Amniotic stem cell (primary cell): ENCODE results near the gene TPX2.
A peak's percentile ranks its signal among the peaks of the same experiment; 100 is the strongest.

Experiments
- DNase-seq: peaks from one replicate; lab custom pipeline; 2025; lab: John Stamatoyannopoulos, UW

TPX2 gene

GRCh38 chr20:31760519-31761240 is 21.6 kb downstream of the TPX2 start:
- no peak for DNase-seq

GRCh38 chr20:31764641-31765305 is 25.7 kb downstream of the TPX2 start:
- DNase-seq = no peak

- no peak for DNase-seq
These were observed 28.7 kb downstream of the TPX2 start for GRCh38 chr20:31767805-31768204.

GRCh38 chr20:31769681-31770080 is 30.6 kb downstream of the TPX2 start:
- no peak for DNase-seq

GRCh38 chr20:31770243-31770642 is 31.2 kb downstream of the TPX2 start:
- DNase-seq = no peak

GRCh38 chr20:31774408-31774807 is 35.3 kb downstream of the TPX2 start:
- DNase-seq = no peak

- no peak for DNase-seq
These were observed 41.7 kb downstream of the TPX2 start for GRCh38 chr20:31780839-31781238.

- DNase-seq = no peak
These were observed 42.9 kb downstream of the TPX2 start for GRCh38 chr20:31781945-31782344.

GRCh38 chr20:31784354-31785044 is 45.4 kb downstream of the TPX2 start:
- DNase-seq = no peak

- DNase-seq = no peak
These were observed 46.0 kb downstream of the TPX2 start for GRCh38 chr20:31785089-31785488.

- DNase-seq = peak; percentile 28
These were observed 49.5 kb downstream of the TPX2 start for GRCh38 chr20:31788578-31788977.

GRCh38 chr20:31790401-31790800 is 51.3 kb downstream of the TPX2 start:
- no peak for DNase-seq

- no peak for DNase-seq
These were observed 58.3 kb downstream of the TPX2 start for GRCh38 chr20:31797364-31797763.

GRCh38 chr20:31801508-31801907 is 62.4 kb downstream of the TPX2 start:
- no peak for DNase-seq

- DNase-seq = no peak
These were observed 64.6 kb downstream of the TPX2 start for GRCh38 chr20:31803552-31804291.

GRCh38 chr20:31806564-31807355 is 67.7 kb downstream of the TPX2 start:
- DNase-seq = no peak

GRCh38 chr20:31808481-31808880 is 69.4 kb downstream of the TPX2 start:
- DNase-seq = no peak

- no peak for DNase-seq
These were observed 70.6 kb downstream of the TPX2 start for GRCh38 chr20:31809661-31810060.

GRCh38 chr20:31811198-31811597 is 72.1 kb downstream of the TPX2 start:
- no peak for DNase-seq

- peak; percentile 27 for DNase-seq
These were observed 73.0 kb downstream of the TPX2 start for GRCh38 chr20:31811796-31812728.
